Pancreas (tissue), 10 donors: ENCODE data around the gene LRPAP1. TPM values are rescaled to one million over a fixed set of nuclear protein-coding genes. Genes with fewer than 3 reads are reported as not detected.
A peak's percentile ranks its signal among the peaks of the same experiment; 100 is the strongest.

ENCODE experiments used
- ATAC-seq, 4 donors: fragments of 200-7000 bp; cut with Tn5 transposase; one replicate each; pipeline versions ENCODE4 v1.8.0 to v1.9.1; 2020; ENCODE audit warnings: mild to moderate bottlenecking in 4 of 4, moderate library complexity in 4 of 4
- DNase-seq, 6 donors: peaks; one replicate each; pipeline ENCODE4 v3.0.0-alpha.2; 2020
- FAIRE-seq: peaks from 2 replicates; lab custom pipeline; 2012; peaks lifted over from hg19 to GRCh38; lab: Jason Lieb, UNC
- H3K27ac ChIP-seq, 4 donors: fragments of 200-600 bp; sonication (generic); 1 replicate in 3 of 4; 2 replicates in 1 of 4; pipeline versions ENCODE4 v1.5.0 to v1.8.0; 2020
- H3K27me3 ChIP-seq, 4 donors: fragments of 200-600 bp; one replicate each; pipeline ENCODE4 v1.8.0; 2021
- H3K36me3 ChIP-seq, 3 donors: fragments of 200-600 bp; sonication (generic) in 1 of 3; one replicate each; pipeline versions ENCODE4 v1.5.0 to v1.8.0; 2020 to 2021
- H3K4me1 ChIP-seq, 3 donors: fragments of 200-600 bp; one replicate each; pipeline ENCODE4 v1.8.0; 2021
- H3K4me3 ChIP-seq, 4 donors: fragments of 200-600 bp; sonication (generic) in 2 of 4; one replicate each; pipeline versions ENCODE4 v1.5.0 to v1.8.0; 2020 to 2021
- H3K9me3 ChIP-seq, 4 donors: fragments of 200-600 bp; one replicate each; pipeline ENCODE4 v1.8.0; 2021
- WGBS, 2 donors: extraction: QIAGEN DNeasy Blood & Tissue Kit; methylation state at CpG; one replicate each; pipeline ENCODE4 v1.1.7; 2013; 5-methylcytosine and 5-hydroxymethylcytosine counted together
- intact Hi-C, 3 donors: fragments of 100-400 bp; cut with DNase I; formaldehyde crosslinking; loops; one replicate each; pipeline versions ENCODE4 v1.11.1 to v1.14.2; 2022
- polyA plus RNA-seq, 2 donors: library from polyadenylated mRNA; stranded (reverse); fragments of 200-250 nt; gene quantifications; one replicate each; pipeline ENCODE4 v1.2.3, GENCODE V29; 2013
- total RNA-seq, 6 donors: library from RNA; stranded (reverse); fragmentation: NEBNext Ultra II Directional in 4 of 6; extraction: Animal tissue kit (Norgen Biotek cat#: 25700) in 4 of 6; gene quantifications; one replicate each; pipeline versions ENCODE4 v1.2.1 to v1.2.4, GENCODE V29; 2021 to 2023
- TF ChIP-seq, protein P1 (sequence below), 4 donors: fragments of 200-600 bp; sonication (generic) in 3 of 4; IDR thresholded peaks; one replicate each; pipeline versions ENCODE4 v1.5.0 to v1.8.0; 2021; ENCODE audit warnings: antibody characterized with exemption in 4 of 4
- donor health status: healthy with polysubstance abuse.
- donor health status: DM: no; HTN: no; CAD: no; lungs with moderate emphysema.
- donor health status: DM: no; HTN: no; CAD: no.
- donor health status: control.
- donor health status: control.
- donor health status: Bipolar disorder and iron deficiency.
- donor health status: DM: yes; HTN: yes; CAD: no.
- donor health status: DM: no; HTN: no; CAD: no.
- donor health status: DM: no; HTN: no; CAD: no.
- donor health status: DM: yes; HTN: yes; CAD: no.

The LRPAP1 gene
- total and polyA plus RNA-seq, 8 donors = 30.4 to 129 (median 110) TPM

DNA sequence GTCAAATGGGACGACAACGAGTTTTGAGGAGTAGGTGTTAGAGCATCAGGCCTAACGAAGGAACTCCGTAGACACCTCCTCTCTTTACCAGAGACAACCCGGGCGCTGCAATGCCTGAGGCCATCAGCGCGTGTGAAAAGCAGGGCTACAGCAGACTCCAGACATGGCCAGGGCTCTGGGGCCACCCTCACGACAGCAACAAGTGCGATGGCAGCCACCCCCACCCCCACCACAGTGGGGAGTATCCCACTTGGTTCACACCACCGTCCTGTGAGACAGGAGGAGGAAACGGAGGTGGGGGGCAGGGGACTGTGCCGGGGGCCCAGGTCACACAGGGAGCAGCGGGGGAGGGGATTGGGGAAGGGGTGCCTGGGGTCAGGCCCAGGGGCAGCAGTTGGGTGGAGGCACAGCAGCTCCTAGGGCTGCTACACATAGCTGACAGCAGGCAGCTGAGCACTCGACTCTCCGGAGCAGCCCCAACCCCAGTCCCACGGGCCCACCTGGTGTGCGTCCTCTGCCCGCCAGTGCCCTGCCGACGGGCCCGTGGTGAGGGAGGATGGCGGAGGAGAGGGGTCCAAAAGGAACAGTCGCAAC lies 8.5 kb downstream of the LRPAP1 start:
- Histone ChIP-seq H3K27ac (no peak overlapping the region), H3K4me3 (no peak overlapping the region), H3K4me1 (no peaks in the 10 kb centered on the region), H3K9me3 (no peaks in the 10 kb centered on the region), H3K27me3 (no peaks in the 10 kb centered on the region), H3K36me3 (peaks cover 5 to 54% (median 33%) of the 10 kb centered on the region in 3 donors)
- FAIRE-seq (no peak), ATAC-seq (no peak), DNase-seq (peak in 5 of 6 donors; percentile 6 to 64 (median 33))
- TF ChIP-seq, protein P1, sequence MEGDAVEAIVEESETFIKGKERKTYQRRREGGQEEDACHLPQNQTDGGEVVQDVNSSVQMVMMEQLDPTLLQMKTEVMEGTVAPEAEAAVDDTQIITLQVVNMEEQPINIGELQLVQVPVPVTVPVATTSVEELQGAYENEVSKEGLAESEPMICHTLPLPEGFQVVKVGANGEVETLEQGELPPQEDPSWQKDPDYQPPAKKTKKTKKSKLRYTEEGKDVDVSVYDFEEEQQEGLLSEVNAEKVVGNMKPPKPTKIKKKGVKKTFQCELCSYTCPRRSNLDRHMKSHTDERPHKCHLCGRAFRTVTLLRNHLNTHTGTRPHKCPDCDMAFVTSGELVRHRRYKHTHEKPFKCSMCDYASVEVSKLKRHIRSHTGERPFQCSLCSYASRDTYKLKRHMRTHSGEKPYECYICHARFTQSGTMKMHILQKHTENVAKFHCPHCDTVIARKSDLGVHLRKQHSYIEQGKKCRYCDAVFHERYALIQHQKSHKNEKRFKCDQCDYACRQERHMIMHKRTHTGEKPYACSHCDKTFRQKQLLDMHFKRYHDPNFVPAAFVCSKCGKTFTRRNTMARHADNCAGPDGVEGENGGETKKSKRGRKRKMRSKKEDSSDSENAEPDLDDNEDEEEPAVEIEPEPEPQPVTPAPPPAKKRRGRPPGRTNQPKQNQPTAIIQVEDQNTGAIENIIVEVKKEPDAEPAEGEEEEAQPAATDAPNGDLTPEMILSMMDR (IDR thresholded peaks at IDR 0.05) = no peak
- intact Hi-C loops = no loop called here
- WGBS, 2 donors = 89 to 91% methylated on average over 23 to 24 of the region's 24 CpGs

DNA sequence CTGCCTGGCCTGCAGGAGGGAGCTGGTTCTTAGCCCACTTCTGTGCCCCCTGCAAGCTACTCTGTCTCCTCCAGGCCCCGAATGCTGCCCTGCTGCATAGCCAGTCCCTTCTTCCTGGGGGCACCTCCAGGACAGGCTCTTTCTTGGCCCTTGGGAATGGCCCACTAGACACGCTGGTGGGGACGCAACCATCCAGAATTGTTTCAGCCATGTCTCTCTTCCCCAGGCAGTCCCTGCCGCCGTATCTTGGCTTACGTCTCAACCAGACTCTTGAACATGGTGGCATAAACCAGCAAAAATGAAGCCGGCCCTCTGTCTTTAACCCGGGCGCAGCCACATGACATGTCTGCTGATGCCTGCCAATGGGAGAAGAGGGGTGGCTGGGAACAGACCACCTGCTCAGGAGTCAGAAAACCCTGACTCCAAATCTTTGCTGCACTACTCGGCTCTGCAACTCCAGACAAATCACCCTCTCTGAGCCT lies 9.0 kb downstream of the LRPAP1 start:
- no peaks in the 10 kb centered on the region for H3K27me3 ChIP-seq
- ATAC-seq (no peak), FAIRE-seq (no peak), DNase-seq (peak in 3 of 6 donors; percentile 11 to 49 (median 40))
- no peaks in the 10 kb centered on the region for H3K4me1 ChIP-seq
- peaks cover 7 to 57% (median 36%) of the 10 kb centered on the region in 3 donors for H3K36me3 ChIP-seq
- no peaks in the 10 kb centered on the region for H3K9me3 ChIP-seq
- H3K27ac ChIP-seq = no peak overlapping the region
- TF ChIP-seq, protein P1 (IDR thresholded peaks at IDR 0.05) = no peak
- WGBS, 2 donors = 87 to 93% methylated on average over 10 of the region's 10 CpGs
- H3K4me3 ChIP-seq = no peak overlapping the region
- intact Hi-C loops = no loop called here

DNA sequence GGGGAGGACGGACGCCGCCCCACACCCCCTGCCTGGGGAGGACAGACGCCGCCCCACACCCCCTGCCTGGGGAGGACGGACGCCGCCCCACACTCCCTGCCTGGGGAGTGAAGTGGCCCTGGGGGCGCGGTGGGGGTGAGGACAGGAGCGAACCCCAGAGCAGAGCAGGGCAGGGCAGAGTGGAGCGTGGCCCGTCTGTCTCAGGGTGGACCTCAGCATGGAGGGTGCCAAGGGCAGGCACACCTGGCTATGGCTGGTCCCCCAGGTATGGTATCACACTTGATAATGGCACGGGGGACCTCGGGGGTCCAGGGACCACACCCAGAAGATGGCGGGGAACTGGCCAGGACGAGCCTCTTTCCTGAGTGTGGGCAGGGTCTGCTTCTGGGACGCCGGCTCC lies 9.6 kb downstream of the LRPAP1 start:
- TF ChIP-seq, protein P1 (IDR thresholded peaks at IDR 0.05) = no peak
- WGBS, 2 donors = 94 to 97% methylated on average over 16 to 18 of the region's 19 CpGs
- Histone ChIP-seq H3K27ac (no peak overlapping the region), H3K4me3 (no peak overlapping the region), H3K27me3 (no peaks in the 10 kb centered on the region), H3K9me3 (no peaks in the 10 kb centered on the region), H3K36me3 (peaks cover 9 to 62% (median 42%) of the 10 kb centered on the region in 3 donors), H3K4me1 (no peaks in the 10 kb centered on the region)
- DNase-seq (peak in 4 of 6 donors; percentile 12 to 57 (median 24)), FAIRE-seq (no peak), ATAC-seq (no peak)
- intact Hi-C loops = no loop called here

DNA sequence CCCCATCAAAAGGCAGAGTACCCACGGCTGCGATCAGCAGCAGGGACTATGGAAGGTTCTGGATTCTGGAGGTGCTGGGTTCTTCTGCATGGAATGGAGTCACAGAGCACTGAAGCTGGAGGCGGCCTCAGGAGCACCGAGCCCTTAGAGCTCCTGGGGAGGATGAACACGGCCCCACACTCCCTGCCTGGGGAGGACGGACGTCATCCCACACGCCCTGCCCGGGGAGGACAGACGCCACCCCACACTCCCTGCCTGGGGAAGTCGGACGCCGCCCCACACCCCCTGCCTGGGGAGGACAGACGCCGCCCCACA lies 9.9 kb downstream of the LRPAP1 start:
- no peak for ATAC-seq
- peaks cover 12 to 66% (median 45%) of the 10 kb centered on the region in 3 donors for H3K36me3 ChIP-seq

More for the DNA sequence above, 9.9 kb downstream of the LRPAP1 start:
- FAIRE-seq = no peak
- H3K27me3 ChIP-seq = no peaks in the 10 kb centered on the region
- intact Hi-C loops = no loop called here
- H3K4me3 ChIP-seq = no peak overlapping the region
- H3K4me1 ChIP-seq = no peaks in the 10 kb centered on the region
- 85 to 94% methylated on average over 11 to 15 of the region's 15 CpGs for WGBS, 2 donors
- H3K27ac ChIP-seq = no peak overlapping the region
- TF ChIP-seq, protein P1 (IDR thresholded peaks at IDR 0.05) = no peak
- no peaks in the 10 kb centered on the region for H3K9me3 ChIP-seq
- DNase-seq = peak in 2 of 6 donors; percentile 11 to 42
